SK-N-MC (cell line): ENCODE results near the gene PDZD4.

ENCODE experiments used
- DNase-seq: peaks from one replicate; pipeline ENCODE4 v3.0.0-alpha.2; 2011; ENCODE audit warnings: low read depth, low spot score
- H3K27ac ChIP-seq: fragments of 200-600 bp; sonication (generic); 2 replicates; pipeline ENCODE4 v1.5.1; 2016; ENCODE audit warnings: mixed run types
- H3K36me3 ChIP-seq: fragments of 200-600 bp; sonication (generic); 2 replicates; pipeline ENCODE4 v1.6.1; 2017; ENCODE audit warnings: antibody characterized with exemption, low read length, mixed read lengths; ENCODE audit not compliant: insufficient read depth
- H3K4me3 ChIP-seq: fragments of 200-600 bp; sonication (generic); 2 replicates; pipeline ENCODE4 v1.5.1; 2016
- H3K9ac ChIP-seq: fragments of 200-600 bp; sonication (generic); 2 replicates; pipeline ENCODE4 v1.8.0; 2017; ENCODE audit warnings: mixed run types, mixed read lengths; ENCODE audit not compliant: insufficient read length
- H3K9me3 ChIP-seq: fragments of 200-600 bp; sonication (generic); 2 replicates; pipeline ENCODE4 v1.6.1; 2017; ENCODE audit warnings: low read depth, mild to moderate bottlenecking, antibody characterized with exemption, low read length, moderate library complexity, mixed read lengths
- EZH2 ChIP-seq: fragments of 200-600 bp; sonication (generic); IDR thresholded peaks from one replicate; pipeline ENCODE4 v1.6.1; 2017; ENCODE audit warnings: antibody characterized with exemption
- FOXP2 ChIP-seq: optimal IDR thresholded peaks from 2 replicates; pipeline ENCODE3; 2011; ENCODE audit warnings: mild to moderate bottlenecking, moderate library complexity; ENCODE audit not compliant: insufficient read depth; ENCODE audit errors: extremely low read length, control extremely low read depth
- POLR2AphosphoS5 ChIP-seq: IDR thresholded peaks from 2 replicates; pipeline ENCODE4 v1.6.1; 2012; ENCODE audit warnings: mild to moderate bottlenecking, low read depth, low read length, borderline replicate concordance

The PDZD4 gene

DNA sequence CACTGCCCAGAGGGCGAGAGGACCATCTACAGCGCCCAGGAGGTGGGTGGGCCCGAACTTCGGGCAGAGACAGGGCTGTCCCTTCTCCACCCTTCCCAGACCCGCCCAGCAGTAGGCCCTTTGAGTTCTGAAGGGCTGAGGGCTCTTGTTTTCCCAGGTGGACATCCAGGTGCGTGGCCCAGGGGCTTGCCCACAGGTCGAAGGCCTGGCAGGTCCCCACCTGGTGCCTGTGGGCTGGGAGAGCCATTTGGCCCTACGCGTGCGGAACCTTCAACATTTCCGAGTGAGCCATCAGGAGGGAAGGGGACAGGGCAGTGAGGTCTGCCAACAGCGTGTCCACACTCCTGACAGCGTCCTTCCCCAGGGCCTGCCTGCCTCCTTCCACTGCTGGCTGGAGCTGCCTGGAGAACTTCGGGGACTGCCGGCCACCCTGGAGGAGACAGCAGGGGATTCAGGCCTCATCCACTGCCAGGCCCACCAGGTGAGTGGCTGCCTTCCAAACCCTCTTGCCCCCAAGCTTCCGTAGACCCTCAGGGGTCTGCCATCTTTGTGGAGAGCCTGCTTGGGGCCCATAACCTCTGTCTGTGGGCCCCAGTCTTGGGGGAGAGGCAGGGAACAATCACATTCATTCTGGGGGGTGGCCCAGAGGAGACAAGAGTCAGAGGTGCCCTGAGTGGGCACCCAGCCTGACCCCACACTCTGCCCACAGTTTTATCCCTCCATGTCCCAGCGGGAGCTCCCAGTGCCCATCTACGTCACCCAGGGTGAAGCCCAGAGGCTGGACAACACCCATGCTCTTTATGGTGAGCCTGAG lies 59.5 kb downstream of the PDZD4 start:
- Histone ChIP-seq H3K4me3 (no peak overlapping the region), H3K27ac (no peak overlapping the region), H3K36me3 (no peaks in the 10 kb centered on the region), H3K9ac (no peak overlapping the region), H3K9me3 (no peaks in the 10 kb centered on the region)
- no peak for DNase-seq
- TF ChIP-seq EZH2: no peak
- no peak for TF ChIP-seq POLR2AphosphoS5
- TF ChIP-seq FOXP2: no peak

DNA sequence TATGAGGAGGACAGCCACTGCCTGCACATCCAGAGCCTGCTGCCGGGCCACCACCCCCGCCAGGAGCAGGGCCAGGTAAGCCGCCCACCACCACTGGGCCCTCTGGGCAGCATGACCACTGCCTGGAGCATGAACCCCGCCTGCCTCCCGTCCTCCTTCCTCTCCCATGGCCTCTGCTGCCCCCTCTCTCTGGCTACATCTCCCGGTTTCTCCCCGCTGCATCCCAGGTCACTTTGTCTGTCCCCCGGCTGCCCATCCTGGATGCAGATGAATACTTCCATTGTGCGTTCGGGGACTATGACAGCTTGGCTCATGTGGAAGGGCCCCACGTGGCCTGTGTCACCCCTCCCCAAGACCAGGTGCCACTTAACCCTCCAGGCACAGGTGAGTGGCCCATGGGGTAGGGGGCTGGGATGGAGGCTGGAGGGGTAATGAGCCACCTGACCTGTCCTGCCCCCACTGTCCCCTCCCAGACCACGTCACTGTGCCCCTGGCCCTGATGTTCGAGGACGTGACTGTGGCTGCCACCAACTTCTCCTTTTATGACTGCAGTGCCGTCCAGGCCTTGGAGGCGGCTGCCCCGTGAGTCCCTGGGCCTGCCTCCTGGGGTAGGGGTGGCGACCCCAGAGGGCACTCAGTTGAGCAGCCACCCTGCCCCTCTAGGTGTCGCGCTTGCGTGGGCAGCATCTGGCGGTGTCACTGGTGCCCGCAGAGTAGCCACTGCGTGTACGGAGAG lies 60.3 kb downstream of the PDZD4 start:
- DNase-seq: no peak
- Histone ChIP-seq H3K4me3 (no peak overlapping the region), H3K9ac (no peak overlapping the region), H3K36me3 (no peaks in the 10 kb centered on the region), H3K27ac (no peak overlapping the region), H3K9me3 (no peaks in the 10 kb centered on the region)
- no peak for TF ChIP-seq FOXP2
- TF ChIP-seq EZH2: no peak
- no peak for TF ChIP-seq POLR2AphosphoS5

DNA sequence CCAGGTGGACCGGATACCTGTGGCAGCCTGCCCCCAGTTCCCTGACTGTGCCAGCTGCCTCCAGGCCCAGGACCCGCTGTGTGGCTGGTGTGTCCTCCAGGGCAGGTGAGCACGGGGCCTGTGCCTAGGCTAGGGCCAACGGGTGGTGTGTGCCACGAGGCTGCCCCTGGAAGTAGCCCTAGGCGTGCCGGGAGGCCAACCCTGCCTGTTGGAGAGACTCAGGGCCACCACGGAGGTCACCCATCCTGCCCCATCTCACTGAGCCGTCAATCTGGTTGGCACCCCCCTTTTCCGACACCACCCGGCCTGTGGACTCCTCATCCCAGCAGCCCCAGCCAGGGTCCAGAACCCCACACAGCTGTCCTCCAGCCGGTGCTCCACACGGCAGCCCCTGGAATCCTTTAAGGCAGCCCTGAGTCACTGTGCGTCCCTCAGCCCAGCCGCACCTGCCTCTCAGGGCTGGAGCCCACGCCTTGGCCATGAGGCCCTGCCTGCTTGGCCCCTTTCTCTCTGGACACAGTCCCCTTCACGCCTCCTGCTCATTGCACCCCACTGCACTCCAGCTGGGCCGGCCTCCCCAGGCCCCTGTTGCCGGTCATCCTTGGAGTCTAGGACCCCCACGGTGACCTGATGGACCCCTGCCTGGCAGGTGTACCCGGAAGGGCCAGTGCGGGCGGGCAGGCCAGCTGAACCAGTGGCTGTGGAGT lies 61.0 kb downstream of the PDZD4 start:
- no peaks in the 10 kb centered on the region for H3K9me3 ChIP-seq
- no peak overlapping the region for H3K9ac ChIP-seq
- no peak overlapping the region for H3K4me3 ChIP-seq
- no peak for DNase-seq
- TF ChIP-seq POLR2AphosphoS5 (no peak), FOXP2 (no peak), EZH2 (no peak)
- H3K27ac ChIP-seq: no peak overlapping the region
- H3K36me3 ChIP-seq: no peaks in the 10 kb centered on the region

DNA sequence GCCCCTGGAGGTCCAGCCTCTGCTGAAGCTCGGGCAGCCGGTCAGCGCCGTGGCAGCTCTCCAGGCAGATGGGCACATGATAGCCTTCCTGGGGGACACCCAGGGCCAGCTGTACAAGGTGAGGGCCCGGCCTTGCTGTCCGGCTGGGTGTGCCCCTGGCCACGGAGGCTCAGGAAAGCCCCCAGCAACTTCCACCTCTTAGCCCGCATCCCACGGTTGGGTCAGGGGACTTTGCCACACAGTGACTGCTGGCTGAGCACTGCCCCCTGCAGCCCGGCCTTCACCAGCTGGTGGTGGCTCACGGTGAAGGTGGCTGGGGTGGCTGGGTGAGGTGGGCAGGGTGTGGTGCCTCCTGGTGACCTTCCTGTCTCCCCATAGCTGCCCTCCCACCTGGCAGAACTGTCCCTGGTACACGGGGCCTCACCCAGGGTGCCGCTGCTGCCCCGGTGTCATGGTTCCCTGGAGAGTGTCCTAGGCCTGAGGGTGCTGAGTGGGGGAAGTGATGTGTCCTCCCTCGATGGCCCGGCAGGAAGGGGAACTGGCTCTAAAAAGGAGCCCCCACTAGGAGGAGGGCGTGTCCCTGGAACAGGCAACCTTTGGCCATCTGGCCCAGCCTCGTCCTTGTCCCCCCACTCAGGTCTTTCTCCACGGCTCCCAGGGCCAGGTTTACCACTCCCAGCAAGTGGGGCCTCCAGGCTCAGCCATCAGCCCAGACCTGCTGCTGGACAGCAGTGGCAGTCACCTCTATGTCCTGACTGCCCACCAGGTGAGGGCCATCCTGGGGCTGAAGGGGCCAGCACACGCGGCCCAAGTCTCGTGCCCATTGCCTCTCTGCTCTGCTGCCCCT lies 61.8 kb downstream of the PDZD4 start:
- TF ChIP-seq POLR2AphosphoS5 (no peak), FOXP2 (no peak), EZH2 (no peak)
- Histone ChIP-seq H3K36me3 (no peaks in the 10 kb centered on the region), H3K9ac (no peak overlapping the region), H3K27ac (no peak overlapping the region), H3K9me3 (no peaks in the 10 kb centered on the region), H3K4me3 (no peak overlapping the region)
- no peak for DNase-seq

DNA sequence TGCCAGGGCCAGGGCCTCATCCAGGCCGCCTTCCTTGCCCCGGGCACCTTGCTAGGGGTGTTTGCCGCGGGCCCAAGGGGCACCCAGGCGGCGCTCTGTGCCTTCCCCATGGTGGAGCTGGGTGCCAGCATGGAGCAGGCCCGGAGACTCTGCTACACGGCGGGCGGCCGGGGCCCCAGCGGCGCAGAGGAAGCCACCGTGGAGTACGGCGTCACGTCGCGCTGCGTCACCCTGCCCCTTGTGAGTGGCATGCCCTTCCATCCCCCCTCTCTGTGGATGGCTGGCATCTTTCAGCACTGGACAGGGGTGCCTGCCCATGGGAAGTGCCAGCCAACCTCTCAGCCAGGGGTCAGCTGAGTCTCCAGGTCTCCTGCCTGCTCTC lies 62.7 kb downstream of the PDZD4 start:
- Histone ChIP-seq H3K36me3 (no peaks in the 10 kb centered on the region), H3K4me3 (no peak overlapping the region), H3K9ac (no peak overlapping the region), H3K9me3 (no peaks in the 10 kb centered on the region), H3K27ac (no peak overlapping the region)
- no peak for DNase-seq
- TF ChIP-seq EZH2: no peak
- TF ChIP-seq FOXP2: no peak
- TF ChIP-seq POLR2AphosphoS5: no peak

DNA sequence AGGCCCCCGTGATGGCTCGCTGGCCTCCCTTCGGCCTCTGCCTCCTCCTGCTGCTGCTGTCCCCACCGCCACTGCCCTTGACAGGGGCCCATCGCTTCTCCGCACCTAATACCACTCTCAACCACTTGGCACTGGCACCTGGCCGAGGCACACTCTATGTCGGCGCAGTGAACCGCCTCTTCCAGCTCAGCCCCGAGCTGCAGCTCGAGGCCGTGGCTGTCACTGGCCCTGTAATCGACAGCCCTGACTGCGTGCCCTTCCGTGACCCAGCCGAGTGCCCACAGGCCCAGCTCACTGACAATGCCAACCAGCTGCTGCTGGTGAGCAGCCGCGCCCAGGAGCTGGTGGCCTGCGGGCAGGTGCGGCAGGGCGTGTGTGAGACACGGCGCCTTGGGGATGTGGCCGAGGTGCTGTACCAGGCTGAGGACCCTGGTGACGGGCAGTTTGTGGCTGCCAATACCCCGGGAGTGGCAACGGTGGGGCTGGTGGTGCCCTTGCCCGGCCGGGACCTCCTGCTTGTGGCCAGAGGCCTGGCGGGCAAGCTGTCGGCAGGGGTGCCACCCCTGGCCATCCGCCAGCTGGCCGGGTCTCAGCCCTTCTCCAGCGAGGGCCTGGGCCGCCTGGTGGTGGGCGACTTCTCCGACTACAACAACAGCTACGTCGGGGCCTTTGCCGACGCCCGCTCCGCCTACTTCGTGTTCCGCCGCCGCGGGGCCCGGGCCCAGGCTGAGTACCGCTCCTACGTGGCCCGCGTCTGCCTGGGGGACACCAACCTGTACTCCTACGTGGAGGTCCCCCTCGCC lies 63.3 kb downstream of the PDZD4 start:
- no peaks in the 10 kb centered on the region for H3K36me3 ChIP-seq
- H3K9ac ChIP-seq: no peak overlapping the region
- TF ChIP-seq POLR2AphosphoS5 (no peak), FOXP2 (no peak), EZH2 (no peak)
- H3K4me3 ChIP-seq: no peak overlapping the region
- DNase-seq: no peak
- no peaks in the 10 kb centered on the region for H3K9me3 ChIP-seq
- no peak overlapping the region for H3K27ac ChIP-seq
